IMR-90 (cell line): Measurements from ENCODE around the gene VPS37B. TPM values are rescaled to one million over a fixed set of nuclear protein-coding genes. Genes with fewer than 3 reads are reported as not detected.
"Not testable (repeated sequence)": the region's sequence is repeated elsewhere in the genome, so short reads cannot be mapped to it uniquely, and the experiment has no call there.

Experiments
- ATAC-seq: fragments of 200-7000 bp; cut with Tn5 transposase; 2 replicates; pipeline ENCODE4 v1.9.1; 2020; ENCODE audit warnings: low read depth, mild to moderate bottlenecking, moderate library complexity
- BruUV-seq: library from RNA; stranded (reverse); fragments of 400-500 nt; replicated peaks from 2 replicates; lab custom pipeline; 2021; lab: Mats Ljungman, UMichigan
- CTCF ChIA-PET: fragments of 300-600 bp; formaldehyde crosslinking; extraction: SDS; loops from one replicate; lab custom pipeline; 2021; ENCODE audit warnings: antibody characterized with exemption; lab: Yijun Ruan, JAX
- POLR2A ChIA-PET: fragments of 300-600 bp; sonication (Branson Sonifier 250); formaldehyde crosslinking; loops from one replicate; lab custom pipeline; 2022; ENCODE audit warnings: antibody characterized with exemption; ENCODE audit not compliant: unreplicated experiment; lab: Charles Lee
- DNase-seq: peaks from one replicate; pipeline ENCODE4 v3.0.0; 2013
- H2AFZ ChIP-seq: replicated peaks from 2 replicates; pipeline ENCODE3; 2013; ENCODE audit warnings: low read length, mild to moderate bottlenecking; ENCODE audit not compliant: poor library complexity
- H2AK5ac ChIP-seq: 2 replicates; pipeline ENCODE4 v1.6.1; 2013; ENCODE audit warnings: low read depth, low read length, inconsistent platforms
- H2AK9ac ChIP-seq: replicated peaks from 2 replicates; pipeline ENCODE3; 2013; ENCODE audit warnings: mild to moderate bottlenecking, low read depth, low read length, moderate library complexity; ENCODE audit not compliant: poor library complexity
- H2BK120ac ChIP-seq: 2 replicates; pipeline ENCODE4 v1.6.1; 2013; ENCODE audit warnings: low read depth, low read length, inconsistent platforms
- H2BK15ac ChIP-seq: 3 replicates; pipeline ENCODE4 v1.6.1; 2013; ENCODE audit warnings: low read depth, low read length, inconsistent platforms
- H2BK20ac ChIP-seq: 2 replicates; pipeline ENCODE4 v1.6.1; 2013; ENCODE audit warnings: low read depth, mild to moderate bottlenecking, inconsistent platforms, low read length, moderate library complexity
- H2BK5ac ChIP-seq: 2 replicates; pipeline ENCODE4 v1.6.1; 2013; ENCODE audit warnings: mild to moderate bottlenecking, low read depth, low read length, inconsistent platforms; ENCODE audit not compliant: poor library complexity, severe bottlenecking
- H3K14ac ChIP-seq: replicated peaks from 2 replicates; pipeline ENCODE4 v1.6.1; 2013; ENCODE audit warnings: low read depth, low read length, inconsistent platforms
- H3K18ac ChIP-seq: 2 replicates; pipeline ENCODE4 v1.6.1; 2013; ENCODE audit warnings: low read depth, low read length, control low read depth
- H3K23ac ChIP-seq: 2 replicates; pipeline ENCODE4 v1.6.1; 2013; ENCODE audit warnings: low read depth, low read length, inconsistent platforms
- H3K27ac ChIP-seq: 2 replicates; pipeline ENCODE4 v1.5.1; 2013; ENCODE audit warnings: mild to moderate bottlenecking, control low read depth, low read length; ENCODE audit not compliant: insufficient read depth
- H3K27me3 ChIP-seq: 2 replicates; pipeline ENCODE4 v1.6.1; 2013; ENCODE audit warnings: low read length; ENCODE audit not compliant: control insufficient read depth, insufficient read depth
- H3K36me3 ChIP-seq: 2 replicates; pipeline ENCODE4 v1.6.1; 2013; ENCODE audit warnings: low read length, mixed read lengths; ENCODE audit not compliant: control insufficient read depth, insufficient read depth
- H3K4ac ChIP-seq: 2 replicates; pipeline ENCODE4 v1.6.1; 2013; ENCODE audit warnings: low read depth, low read length, inconsistent platforms
- H3K4me1 ChIP-seq: 2 replicates; pipeline ENCODE4 v1.6.1; 2013; ENCODE audit warnings: low read length, mixed read lengths; ENCODE audit not compliant: control insufficient read depth, insufficient read depth
- H3K4me2 ChIP-seq: 2 replicates; pipeline ENCODE4 v1.6.1; 2013; ENCODE audit warnings: low read depth, mild to moderate bottlenecking, control low read depth, low read length, moderate library complexity
- H3K4me3 ChIP-seq: 2 replicates; pipeline ENCODE4 v1.5.1; 2013; ENCODE audit warnings: low read depth, mild to moderate bottlenecking, control low read depth, low read length, moderate library complexity; ENCODE audit not compliant: insufficient read depth
- H3K56ac ChIP-seq: 2 replicates; pipeline ENCODE4 v1.6.1; 2013; ENCODE audit warnings: low read length, inconsistent platforms; ENCODE audit not compliant: insufficient read depth; ENCODE audit errors: extremely low read depth
- H3K79me1 ChIP-seq, 2 experiments: 2 replicates each; pipeline ENCODE4 v1.6.1; 2013; ENCODE audit warnings: low read length in 2 of 2, inconsistent platforms in 1 of 2, low read depth in 1 of 2
- H3K9ac ChIP-seq: 2 replicates; pipeline ENCODE4 v1.6.1; 2013; ENCODE audit warnings: low read depth, low read length, control low read depth
- H3K9me1 ChIP-seq: 2 replicates; pipeline ENCODE4 v1.6.1; 2013; ENCODE audit warnings: low read length, inconsistent platforms; ENCODE audit not compliant: insufficient read depth
- H3K9me3 ChIP-seq: 2 replicates; pipeline ENCODE4 v1.6.1; 2013; ENCODE audit warnings: low read length; ENCODE audit not compliant: control insufficient read depth, insufficient read depth
- H4K20me1 ChIP-seq: 2 replicates; pipeline ENCODE4 v1.6.1; 2013; ENCODE audit warnings: low read length, inconsistent platforms; ENCODE audit not compliant: insufficient read depth
- H4K5ac ChIP-seq: 2 replicates; pipeline ENCODE4 v1.6.1; 2013; ENCODE audit warnings: mild to moderate bottlenecking, low read depth, low read length, control low read depth
- H4K8ac ChIP-seq, 2 experiments: 2 replicates each; pipeline ENCODE4 v1.6.1; 2013; ENCODE audit warnings: low read depth in 2 of 2, low read length in 2 of 2, control low read depth in 1 of 2, inconsistent platforms in 1 of 2
- H4K91ac ChIP-seq: 2 replicates; pipeline ENCODE4 v1.6.1; 2013; ENCODE audit warnings: low read depth, low read length, inconsistent platforms; ENCODE audit not compliant: insufficient read depth
- FOS ChIP-seq: fragments of 150-350 bp; IDR thresholded peaks from 2 replicates; pipeline ENCODE4 v1.6.1; 2016; ENCODE audit warnings: low read depth, low read length
- WGBS, 2 experiments: methylation state at CpG; one replicate each; pipeline versions ENCODE4 v1.1.5 to v1.1.7; 2013; ENCODE audit warnings: missing lambda C conversion rate in 2 of 2; ENCODE audit not compliant: insufficient read length in 1 of 2; ENCODE audit errors: extremely low coverage in 2 of 2; 5-methylcytosine and 5-hydroxymethylcytosine counted together
- dilution Hi-C: fragments of 300-500 bp; cut with HindIII; formaldehyde crosslinking; loops from one replicate; pipeline ENCODE4 v1.14.3; 2018; ENCODE audit warnings: low sequenced_read_pairs; ENCODE audit not compliant: unreplicated experiment
- in situ Hi-C: fragments of 300-500 bp; cut with MboI; formaldehyde crosslinking; loops from 3 replicates; pipeline ENCODE4 v1.14.3; 2019; ENCODE audit warnings: low sequenced_read_pairs, inconsistent platforms, mixed read lengths
- intact Hi-C: fragments of 100-400 bp; cut with micrococcal nuclease; formaldehyde crosslinking; loops from 2 replicates; pipeline ENCODE4 v1.10.0; 2022
- polyA plus RNA-seq, 3 experiments: library from polyadenylated mRNA; depleted of rRNA; stranded (reverse); fragments of >200 nt; gene quantifications; 2 replicates each; pipeline ENCODE4 v1.2.3, GENCODE V29; 2012; ENCODE audit warnings: low replicate concordance in 1 of 3
- total RNA-seq: library from RNA; depleted of rRNA; stranded (reverse); fragments of >200 nt; gene quantifications from 2 replicates; pipeline ENCODE4 v1.2.3, GENCODE V29; 2012

VPS37B gene
- total and polyA plus RNA-seq, 2 of the 4 experiments (the other 2 are of a cell fraction), result 8.6 to 25.7 TPM

- intact Hi-C loops, H3K56ac ChIP-seq, H3K23ac ChIP-seq, H2BK20ac ChIP-seq, H2BK15ac ChIP-seq, H3K79me1 ChIP-seq, H4K5ac ChIP-seq, H2BK5ac ChIP-seq, H3K4me2 ChIP-seq, in situ Hi-C loops, H2AK5ac ChIP-seq, H4K20me1 ChIP-seq, H3K36me3 ChIP-seq, H2BK120ac ChIP-seq, CTCF ChIA-PET, H2AFZ ChIP-seq, dilution Hi-C loops, H3K4ac ChIP-seq, H3K14ac ChIP-seq, BruUV-seq, H2AK9ac ChIP-seq, H3K9ac ChIP-seq, H3K27ac ChIP-seq, POLR2A ChIA-PET, H4K8ac ChIP-seq, H3K18ac ChIP-seq, H3K9me3 ChIP-seq, H3K27me3 ChIP-seq, H4K91ac ChIP-seq, H3K4me3 ChIP-seq: not testable (repeated sequence)
- Histone ChIP-seq H3K4me1 (peaks cover 14% of the 10 kb centered on the region), H3K9me1 (peaks cover 31% of the 10 kb centered on the region)
- WGBS, 2 experiments, result no CpG with 5 or more reads among the region's 5 CpGs
- ATAC-seq (peak; percentile 27; the same call in 1 of the 2 replicates), DNase-seq (peak; percentile 66)
- TF ChIP-seq FOS, result peak; percentile 31; the same call in 1 of the 2 replicates
These were observed 45.4 kb upstream of the VPS37B start for GRCh38 chr12:122941351-122941750.
